Stimulated activated CD8-positive, alpha-beta memory T cell treated with anti-CD3 and anti-CD28 coated beads, Interleukin-12 subunit alpha, Interleukin-12 subunit beta, amount 100 ng/mL, for 4 hours (primary cell): ENCODE data around the gene FBXL5.

ENCODE experiments used
- DNase-seq: peaks from one replicate; pipeline ENCODE4 v3.0.0-alpha.2; 2020; ENCODE audit warnings: low read depth

Gene FBXL5

DNA sequence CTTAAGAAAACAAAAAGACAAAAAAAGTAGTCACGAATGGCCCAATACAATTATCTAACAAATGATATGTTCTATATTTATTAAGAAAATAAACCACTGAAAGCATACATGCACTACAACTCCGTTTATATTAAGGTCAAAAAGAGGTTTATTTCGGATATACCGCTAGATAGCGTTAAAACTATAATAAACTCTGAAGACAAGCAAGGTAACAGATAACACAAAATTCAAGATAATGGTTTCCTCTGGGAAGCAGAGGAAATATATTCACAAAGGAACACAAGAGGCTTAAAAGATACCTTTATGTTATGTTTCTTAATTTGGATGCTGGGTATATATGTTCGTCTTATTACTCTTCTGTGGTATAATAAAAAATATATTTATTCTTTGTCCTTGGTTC, 21.7 kb upstream of the FBXL5 start:
- no peak for DNase-seq

DNA sequence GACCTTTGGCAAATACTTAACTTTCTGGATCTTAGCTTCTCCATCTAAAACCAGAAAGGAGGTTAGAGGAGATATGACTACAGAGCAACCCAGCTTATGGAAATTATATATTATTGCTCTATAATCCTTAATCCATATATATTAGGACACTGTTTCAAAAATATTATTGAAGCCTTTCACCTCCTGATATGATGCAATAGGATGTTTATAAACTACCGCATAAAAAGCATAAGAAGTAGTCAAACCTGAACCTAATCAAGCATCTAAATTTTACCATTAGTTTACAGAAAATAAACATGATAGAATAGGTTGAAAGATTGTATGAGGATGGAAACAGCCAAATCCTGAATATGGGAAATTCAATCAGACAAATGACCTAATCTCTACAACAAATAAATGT, 20.9 kb upstream of the FBXL5 start:
- no peak for DNase-seq

GRCh38 chr4:15675356-15675755, 20.2 kb upstream of the FBXL5 start:
- no peak for DNase-seq

- no peak for DNase-seq
Observed at GRCh38 chr4:15674926-15675325, 19.8 kb upstream of the FBXL5 start.

DNA sequence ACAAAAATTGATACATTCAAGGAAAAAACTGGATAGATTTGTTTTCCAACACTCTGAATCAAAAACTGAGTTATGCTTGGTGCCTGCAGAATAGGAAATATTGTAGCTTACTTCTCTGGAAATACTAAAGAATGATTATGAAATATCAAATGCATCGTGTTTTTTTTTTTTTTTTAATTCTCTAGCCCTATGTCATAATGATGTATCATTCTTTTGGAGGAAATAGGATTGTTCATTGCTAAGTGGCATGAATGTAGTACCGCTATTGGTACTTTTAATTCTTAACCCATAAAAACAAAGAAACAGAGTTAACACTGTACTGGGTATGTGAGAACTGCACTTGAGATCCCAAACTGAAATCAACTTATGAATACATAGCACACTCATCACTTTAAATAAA, 18.9 kb upstream of the FBXL5 start:
- no peak for DNase-seq

DNA sequence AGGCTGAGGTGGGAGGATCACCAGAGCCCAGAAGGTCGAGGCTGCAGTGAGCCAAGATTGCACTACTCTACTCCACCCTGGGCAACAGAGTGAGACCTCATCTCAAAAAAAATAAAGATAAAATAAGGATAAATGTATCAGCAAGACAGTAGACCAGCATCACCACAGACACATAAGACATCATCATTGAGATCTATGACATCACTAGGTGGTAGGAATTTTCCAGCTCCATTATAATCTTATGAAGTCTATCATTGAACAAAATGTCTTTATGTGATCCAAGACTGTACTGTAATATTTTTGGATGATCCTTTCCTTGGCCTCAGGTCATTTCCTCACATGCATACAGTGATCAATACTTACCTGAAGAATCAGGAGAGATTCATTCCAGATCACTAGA, 18.2 kb upstream of the FBXL5 start:
- no peak for DNase-seq

- DNase-seq, result no peak
Observed at GRCh38 chr4:15672101-15672500, 16.9 kb upstream of the FBXL5 start.

DNA sequence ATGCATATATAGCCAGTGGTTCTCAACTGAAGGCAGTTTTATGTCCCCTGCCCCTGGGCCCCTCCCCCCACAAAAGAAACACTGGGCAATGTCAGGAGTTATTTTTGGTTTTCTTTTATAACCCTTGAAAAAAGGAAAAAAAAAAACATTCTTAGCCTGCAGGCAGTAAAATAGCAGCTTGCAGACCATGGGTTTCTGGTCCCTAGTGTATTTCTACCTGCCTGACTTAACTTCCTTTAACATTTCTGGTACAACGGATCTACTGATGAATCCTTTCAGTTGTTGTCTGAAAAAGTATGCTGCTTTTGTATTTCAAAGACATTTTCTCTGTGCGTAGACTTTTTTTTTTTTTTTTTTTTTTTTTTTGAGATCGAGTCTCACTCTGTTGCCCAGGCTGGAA, 15.4 kb upstream of the FBXL5 start:
- DNase-seq, result no peak

DNA sequence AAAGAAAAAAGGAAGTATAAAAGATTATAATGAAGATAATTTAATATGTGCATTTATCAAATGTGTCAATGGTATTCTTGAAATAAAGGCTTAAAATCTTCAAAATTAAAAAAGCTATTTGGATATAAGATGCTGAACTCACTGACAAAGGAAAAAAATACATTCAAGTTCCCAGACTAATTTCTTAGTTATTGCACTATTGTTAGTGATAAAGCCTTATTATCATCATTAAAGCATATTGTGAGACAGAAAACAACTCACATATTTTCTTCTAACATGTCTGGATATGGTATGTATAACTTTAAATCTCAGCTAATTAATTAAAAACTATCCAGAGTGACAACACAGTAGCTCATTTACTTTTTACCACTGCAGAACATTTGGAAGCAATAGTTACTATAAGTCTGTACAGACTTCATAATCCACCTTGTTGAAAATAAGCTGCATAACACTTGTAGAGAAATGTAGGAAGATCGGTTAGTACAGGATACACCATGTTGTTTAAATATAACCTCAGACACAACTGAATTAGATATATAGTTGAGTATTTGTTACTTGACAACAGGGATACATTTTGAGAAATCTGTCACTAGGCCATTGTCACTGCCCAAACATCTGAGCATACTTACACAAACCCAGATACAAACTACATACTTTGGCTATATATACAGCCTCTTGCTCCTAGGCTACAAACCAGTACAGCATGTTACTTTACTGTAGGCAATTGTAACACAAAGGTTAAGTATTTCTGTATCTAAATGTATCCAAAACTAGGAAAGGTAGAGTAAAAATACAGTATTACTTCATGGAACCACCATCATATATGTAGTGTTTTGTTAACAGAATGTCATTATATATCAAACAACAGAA, 13.6 kb upstream of the FBXL5 start:
- DNase-seq, result no peak

- DNase-seq, result no peak
Observed at GRCh38 chr4:15667006-15667405, 11.8 kb upstream of the FBXL5 start.

- DNase-seq, result no peak
Observed at GRCh38 chr4:15665753-15666365, 10.7 kb upstream of the FBXL5 start.

DNA sequence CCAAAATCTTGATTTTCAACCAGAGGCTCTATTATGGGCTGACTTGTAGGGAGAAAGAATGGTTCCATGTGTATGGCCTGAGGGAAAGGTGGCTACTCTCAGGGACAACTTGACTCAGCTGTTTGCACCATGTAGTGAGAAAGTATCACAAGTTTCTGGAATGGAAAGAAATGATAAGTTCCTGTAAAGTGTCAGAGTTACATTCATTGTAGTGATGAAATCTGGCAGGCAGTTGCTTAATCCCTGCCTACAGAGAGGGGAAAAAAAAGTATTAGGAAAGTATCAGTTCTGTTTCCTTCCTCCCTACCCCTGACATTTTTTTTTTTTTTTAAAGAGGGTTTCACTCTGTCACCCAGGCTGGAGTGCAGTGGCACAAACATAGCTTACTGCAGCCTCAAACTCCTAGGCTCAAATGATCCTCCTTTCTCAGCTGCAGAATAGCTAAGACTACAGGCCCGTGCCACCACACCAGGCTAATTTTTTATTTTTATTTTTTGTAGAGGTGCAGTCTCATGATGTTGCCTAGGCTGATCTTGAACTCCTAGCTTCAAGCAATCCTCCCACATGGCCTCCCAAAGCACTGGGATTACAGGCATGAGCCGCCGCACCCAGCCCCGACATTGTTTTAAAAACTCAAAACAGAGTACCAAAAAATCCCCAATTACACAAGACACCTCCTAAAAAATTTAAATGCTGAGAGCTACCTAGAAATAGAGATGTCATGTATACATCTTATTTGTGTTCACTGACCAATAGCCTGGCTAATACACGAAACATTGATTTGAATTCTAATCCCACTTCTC, 4.8 kb upstream of the FBXL5 start:
- DNase-seq, result no peak

DNA sequence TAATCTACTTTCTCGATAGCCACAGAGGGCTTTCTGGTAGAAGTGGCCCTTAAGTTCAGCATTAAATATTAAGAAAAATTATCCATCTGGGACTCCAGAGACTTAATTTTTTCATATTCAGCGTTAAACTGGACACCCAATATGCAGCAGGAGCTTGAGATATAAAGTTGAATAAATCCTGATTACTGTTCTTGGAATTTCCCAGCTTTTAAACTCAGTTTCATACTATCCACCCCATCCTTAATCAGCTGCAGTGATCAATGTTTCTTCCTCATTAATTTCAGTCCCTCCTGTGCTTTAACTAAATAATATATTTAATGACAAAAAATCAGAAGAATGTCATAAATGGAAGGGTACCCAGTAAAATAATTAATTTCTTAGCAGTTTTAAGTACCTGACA, 3.6 kb upstream of the FBXL5 start:
- DNase-seq, result no peak

DNA sequence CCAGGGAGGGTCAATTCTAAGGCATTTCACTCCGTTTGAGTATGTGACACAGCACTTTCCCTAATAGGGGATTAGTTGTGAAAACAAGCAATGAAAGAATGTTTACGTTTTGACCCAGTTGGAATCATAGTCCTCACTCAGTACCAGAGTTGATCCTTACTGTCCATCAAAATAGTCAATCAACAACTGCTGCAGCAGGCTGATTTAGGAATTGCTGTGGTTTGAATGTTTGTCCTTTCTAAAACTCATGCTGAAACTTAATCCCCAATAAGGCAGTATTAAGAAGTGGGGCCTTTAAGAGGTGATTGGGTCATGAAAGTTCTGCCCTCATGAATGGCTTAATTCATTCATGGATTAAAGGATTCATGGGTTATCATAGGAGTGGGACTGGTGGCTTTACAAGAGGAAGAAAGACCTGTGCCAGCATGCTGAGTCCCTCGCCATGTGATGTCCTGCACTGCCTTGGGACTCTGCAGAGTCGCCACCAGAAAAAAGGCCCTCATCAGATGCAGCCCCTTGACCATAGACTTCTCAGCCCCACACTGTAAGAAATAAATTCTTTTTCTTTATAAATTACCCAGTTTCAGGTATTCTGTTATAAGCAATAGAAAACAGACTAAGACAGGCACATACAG, 3.1 kb upstream of the FBXL5 start:
- no peak for DNase-seq

DNA sequence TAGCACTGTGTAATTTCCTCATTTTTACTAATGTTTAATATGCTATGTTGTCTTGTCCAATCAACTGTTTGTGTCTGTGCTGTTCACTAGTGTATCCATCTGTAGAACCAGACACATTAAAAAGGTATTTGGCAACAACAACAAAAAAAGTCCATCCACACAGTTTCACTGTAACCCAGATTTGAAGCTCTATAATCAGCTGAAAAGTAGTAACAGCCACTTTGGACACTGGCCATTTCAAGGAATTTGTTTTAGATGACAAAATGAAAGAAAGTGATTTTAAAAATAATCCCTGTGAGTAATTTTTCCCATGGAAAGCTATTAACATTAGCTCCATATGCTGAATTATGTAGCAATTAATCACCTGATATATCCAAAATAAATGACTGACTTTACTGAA, 2.2 kb upstream of the FBXL5 start:
- no peak for DNase-seq

- DNase-seq, result no peak
Observed at GRCh38 chr4:15656038-15656470, 897 bp upstream of the FBXL5 start.

DNA sequence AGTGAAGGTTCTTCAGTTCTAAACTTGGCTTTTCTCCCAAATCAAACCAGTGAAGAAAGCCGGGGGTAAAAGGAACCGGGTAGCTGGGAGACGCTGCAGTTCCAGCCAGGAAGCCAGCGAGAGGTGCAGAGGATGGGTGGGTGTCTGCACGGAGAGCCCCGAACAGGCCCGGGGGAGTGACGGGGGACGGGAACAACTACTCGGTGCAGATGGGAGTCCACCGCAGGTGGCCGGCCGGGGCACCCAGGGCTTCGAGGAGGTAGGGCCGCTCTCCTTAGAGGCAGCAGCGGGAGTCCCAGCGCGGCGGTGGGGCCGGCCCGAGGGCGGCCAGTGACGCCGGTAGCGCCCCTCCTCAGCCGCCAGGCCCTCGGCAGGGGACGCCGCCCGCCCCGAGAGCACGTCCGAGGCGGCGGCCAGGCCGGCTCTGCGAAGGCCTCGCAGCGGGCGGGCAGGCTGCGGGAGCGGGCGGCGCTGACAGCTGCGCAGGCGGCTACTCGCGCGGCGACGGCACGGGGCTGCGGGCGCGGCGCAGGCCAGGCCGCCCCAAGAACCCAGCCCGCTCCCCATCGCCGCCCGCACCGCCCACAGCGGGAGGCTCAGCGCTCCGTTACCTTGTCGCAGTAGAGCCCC, 449 bp downstream of the FBXL5 start:
- DNase-seq, result peak; percentile 24

GRCh38 chr4:15653864-15654592, 1.1 kb downstream of the FBXL5 start:
- no peak for DNase-seq

GRCh38 chr4:15653420-15653819, 1.7 kb downstream of the FBXL5 start:
- DNase-seq, result no peak

DNA sequence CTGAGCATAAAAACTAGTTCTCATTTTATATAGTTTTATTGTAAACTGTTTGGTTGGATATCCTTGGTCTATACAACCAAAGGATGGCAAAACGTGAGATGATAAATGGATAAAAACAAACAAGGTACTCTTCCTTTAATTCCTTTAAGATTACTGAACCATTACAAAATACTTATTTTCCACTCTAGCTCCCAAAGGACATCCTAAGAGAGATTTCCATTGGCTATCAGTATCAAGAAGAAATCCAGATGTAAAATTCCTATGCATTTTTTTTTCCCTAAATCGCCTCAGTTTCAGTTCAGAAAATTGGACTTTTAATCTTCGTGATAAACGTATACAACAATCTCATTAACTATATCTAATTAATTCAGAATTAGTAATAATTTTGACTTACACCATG, 2.3 kb downstream of the FBXL5 start:
- no peak for DNase-seq

- no peak for DNase-seq
Observed at GRCh38 chr4:15652191-15652590, 3.0 kb downstream of the FBXL5 start.
